Panc1 (cell line): ENCODE data around the gene PLXNB1. TPM values are rescaled to one million over a fixed set of nuclear protein-coding genes. Genes with fewer than 3 reads are reported as not detected.

Source experiments
- ATAC-seq: fragments of 200-7000 bp; cut with Tn5 transposase; 2 replicates; pipeline ENCODE4 v1.9.1; 2020; ENCODE audit warnings: mild to moderate bottlenecking, moderate library complexity
- BruUV-seq: library from RNA; stranded (reverse); fragments of 400-500 nt; replicated peaks from 2 replicates; lab custom pipeline; 2021; lab: Mats Ljungman, UMichigan
- CTCF ChIA-PET: fragments of 300-600 bp; sonication (Branson Sonifier 250); formaldehyde crosslinking; loops from one replicate; lab custom pipeline; 2022; ENCODE audit warnings: antibody characterized with exemption; lab: Charles Lee
- POLR2A ChIA-PET: fragments of 300-600 bp; sonication (Branson Sonifier 250); formaldehyde crosslinking; loops from one replicate; lab custom pipeline; 2022; ENCODE audit warnings: antibody characterized with exemption; lab: Charles Lee
- DNase-seq: peaks from one replicate; pipeline ENCODE4 v3.0.0-alpha.2; 2010; ENCODE audit warnings: low read depth, low spot score
- H3K27ac ChIP-seq: 2 replicates; pipeline ENCODE4 v1.5.1; 2011; ENCODE audit warnings: mild to moderate bottlenecking, low read length, inconsistent platforms
- H3K27me3 ChIP-seq: fragments of 200-500 bp; sonication (Bioruptor generic); 2 replicates; pipeline ENCODE4 v1.6.0; 2014; ENCODE audit warnings: low read length, inconsistent platforms; ENCODE audit not compliant: control insufficient read depth, insufficient read depth
- H3K36me3 ChIP-seq: fragments of 200-500 bp; sonication (Bioruptor generic); 2 replicates; pipeline ENCODE4 v1.5.1; 2014; ENCODE audit warnings: inconsistent platforms, mild to moderate bottlenecking, low read length, moderate library complexity; ENCODE audit not compliant: control insufficient read depth, insufficient read depth
- H3K4me1 ChIP-seq: 2 replicates; pipeline ENCODE4 v1.5.1; 2011; ENCODE audit warnings: inconsistent platforms, mild to moderate bottlenecking, low read length, moderate library complexity; ENCODE audit not compliant: control insufficient read depth, insufficient read depth
- H3K4me3 ChIP-seq, 2 experiments: 2 replicates each; pipeline ENCODE4 v1.5.1; 2011 to 2012; ENCODE audit warnings: low read depth in 2 of 2, low read length in 2 of 2, mild to moderate bottlenecking in 2 of 2, inconsistent platforms in 1 of 2, moderate library complexity in 1 of 2
- H3K9me3 ChIP-seq: fragments of 200-500 bp; sonication (Bioruptor generic); 2 replicates; pipeline ENCODE4 v1.5.1; 2014; ENCODE audit warnings: low read depth, mild to moderate bottlenecking, inconsistent platforms, low read length, moderate library complexity; ENCODE audit not compliant: control insufficient read depth, insufficient read depth
- POLR2AphosphoS5 ChIP-seq: IDR thresholded peaks from 2 replicates; pipeline ENCODE4 v1.6.1; 2012; ENCODE audit warnings: mild to moderate bottlenecking, low read depth, low read length, moderate library complexity
- REST ChIP-seq, 2 experiments: IDR thresholded peaks; 2 replicates each; pipeline ENCODE4 v1.6.1; 2011 to 2012; ENCODE audit warnings: low read depth in 2 of 2, control low read depth in 1 of 2, low read length in 1 of 2, mild to moderate bottlenecking in 1 of 2, moderate library complexity in 1 of 2; ENCODE audit not compliant: insufficient read depth in 1 of 2
- SIN3A ChIP-seq: IDR thresholded peaks from 2 replicates; pipeline ENCODE4 v1.6.1; 2012; ENCODE audit warnings: low read depth, mild to moderate bottlenecking, low read length, moderate library complexity, borderline replicate concordance; ENCODE audit not compliant: insufficient read depth
- TCF7L2 ChIP-seq: IDR thresholded peaks from 2 replicates; pipeline ENCODE4 v1.6.1; 2011; ENCODE audit warnings: mild to moderate bottlenecking, low read depth, low read length, inconsistent platforms
- in situ Hi-C: cut with HindIII; loops from 2 replicates; pipeline ENCODE4 v1.10.0; 2016; ENCODE audit warnings: low sequenced_read_pairs, low pct_unique_long_range_greater_than_20kb
- intact Hi-C: fragments of 100-400 bp; cut with micrococcal nuclease; formaldehyde crosslinking; loops from one replicate; pipeline ENCODE4 v1.10.0; 2022; ENCODE audit not compliant: unreplicated experiment
- total RNA-seq: library from RNA; stranded (reverse); gene quantifications from one replicate; pipeline ENCODE4 v1.2.1, GENCODE V29; 2021; ENCODE audit not compliant: unreplicated experiment
- TF ChIP-seq, protein P1 (sequence below): fragments of 450-650 bp; IDR thresholded peaks from 2 replicates; pipeline ENCODE4 v1.5.1; 2017; ENCODE audit warnings: mild to moderate bottlenecking

PLXNB1 gene
- total RNA-seq, 1 experiment from 2014 or later = 22.8 TPM

GRCh38 chr3:48398701-48399386 lies 31.0 kb downstream of the PLXNB1 start:
- ATAC-seq (no peak), DNase-seq (no peak)
- intact Hi-C loops = no loop called here
- in situ Hi-C loops = no loop called here
- H3K27me3 ChIP-seq = 0 out of 2 replicates have a peak, but pooled peaks cover 2% of the 10 kb centered on the region
- BruUV-seq = no TSS peak
- POLR2A ChIA-PET = no interaction called here
- CTCF ChIA-PET = interaction anchor here (5.2 kb wide), 1 partner anchor 37 kb away, joined by 98 read pairs; no protein-coding TSS in a partner anchor
- no peaks in the 10 kb centered on the region for H3K9me3 ChIP-seq
- no peaks in the 10 kb centered on the region for H3K4me1 ChIP-seq
- no peak for TF ChIP-seq TCF7L2
- TF ChIP-seq REST (IDR thresholded peaks at IDR 0.05; ENCODE audit: insufficient read depth in 1 of 2, low read depth in 2 of 2, low read length in 1 of 2) = no peak
- TF ChIP-seq POLR2AphosphoS5 = no peak
- no peak for TF ChIP-seq SIN3A
- TF ChIP-seq, protein P1, sequence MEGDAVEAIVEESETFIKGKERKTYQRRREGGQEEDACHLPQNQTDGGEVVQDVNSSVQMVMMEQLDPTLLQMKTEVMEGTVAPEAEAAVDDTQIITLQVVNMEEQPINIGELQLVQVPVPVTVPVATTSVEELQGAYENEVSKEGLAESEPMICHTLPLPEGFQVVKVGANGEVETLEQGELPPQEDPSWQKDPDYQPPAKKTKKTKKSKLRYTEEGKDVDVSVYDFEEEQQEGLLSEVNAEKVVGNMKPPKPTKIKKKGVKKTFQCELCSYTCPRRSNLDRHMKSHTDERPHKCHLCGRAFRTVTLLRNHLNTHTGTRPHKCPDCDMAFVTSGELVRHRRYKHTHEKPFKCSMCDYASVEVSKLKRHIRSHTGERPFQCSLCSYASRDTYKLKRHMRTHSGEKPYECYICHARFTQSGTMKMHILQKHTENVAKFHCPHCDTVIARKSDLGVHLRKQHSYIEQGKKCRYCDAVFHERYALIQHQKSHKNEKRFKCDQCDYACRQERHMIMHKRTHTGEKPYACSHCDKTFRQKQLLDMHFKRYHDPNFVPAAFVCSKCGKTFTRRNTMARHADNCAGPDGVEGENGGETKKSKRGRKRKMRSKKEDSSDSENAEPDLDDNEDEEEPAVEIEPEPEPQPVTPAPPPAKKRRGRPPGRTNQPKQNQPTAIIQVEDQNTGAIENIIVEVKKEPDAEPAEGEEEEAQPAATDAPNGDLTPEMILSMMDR = no peak
- no peak overlapping the region for H3K4me3 ChIP-seq
- no peak overlapping the region for H3K27ac ChIP-seq
- no peaks in the 10 kb centered on the region for H3K36me3 ChIP-seq

- ChIA-PET POLR2A (no interaction called here), CTCF (no interaction called here)
- no peak for DNase-seq
Observed at GRCh38 chr3:48397767-48398681, 31.9 kb downstream of the PLXNB1 start.

More at GRCh38 chr3:48397767-48398681, 31.9 kb downstream of the PLXNB1 start:
- ATAC-seq = no peak
- no peak overlapping the region for H3K27ac ChIP-seq
- no TSS peak for BruUV-seq
- 0 out of 2 replicates have a peak, but pooled peaks cover 2% of the 10 kb centered on the region for H3K27me3 ChIP-seq
- in situ Hi-C loops (no loop called here), intact Hi-C loops (no loop called here)
- no peaks in the 10 kb centered on the region for H3K9me3 ChIP-seq
- no peaks in the 10 kb centered on the region for H3K36me3 ChIP-seq
- H3K4me3 ChIP-seq = no peak overlapping the region
- no peaks in the 10 kb centered on the region for H3K4me1 ChIP-seq
- TF ChIP-seq TCF7L2 (no peak), SIN3A (no peak), POLR2AphosphoS5 (no peak), REST (IDR thresholded peaks at IDR 0.05; ENCODE audit: insufficient read depth in 1 of 2, low read depth in 2 of 2, low read length in 1 of 2) (no peak)
- TF ChIP-seq, protein P1 = no peak
